D721Med (cell line): ENCODE data around the gene SH2D1B.

Experiments used
- DNase-seq: peaks from one replicate; pipeline ENCODE4 v3.0.0; 2011; ENCODE audit warnings: low spot score; ENCODE audit not compliant: insufficient read length
- FAIRE-seq: peaks from 2 replicates; lab custom pipeline; 2011; peaks lifted over from hg19 to GRCh38; lab: Jason Lieb, UNC
- TF ChIP-seq, protein P1 (sequence below): IDR thresholded peaks from 2 replicates; pipeline ENCODE4 v1.5.1; 2012; ENCODE audit warnings: mild to moderate bottlenecking, control low read depth; ENCODE audit not compliant: insufficient read depth; ENCODE audit errors: missing control alignments

The SH2D1B gene

DNA sequence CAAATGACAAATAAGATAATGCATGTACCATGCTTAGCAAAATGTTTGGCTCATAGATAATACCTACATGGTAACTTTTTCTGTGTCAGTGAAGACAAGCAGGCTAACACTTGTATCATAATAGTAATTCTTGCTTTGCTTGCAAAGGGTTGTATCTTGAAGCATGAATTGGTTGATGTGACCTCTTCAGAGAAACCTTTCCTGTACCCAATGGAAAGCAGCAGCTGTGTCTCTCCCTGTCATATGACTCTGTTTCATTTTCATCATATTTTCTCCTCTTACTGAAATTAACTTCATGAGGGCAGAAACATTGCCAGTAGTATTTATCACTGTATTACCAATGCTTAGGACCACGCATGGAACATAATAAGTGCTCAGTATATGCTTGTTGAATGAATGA is 4.4 kb downstream of the SH2D1B start:
- DNase-seq (no peak), FAIRE-seq (peak; percentile 51)
- TF ChIP-seq, protein P1, sequence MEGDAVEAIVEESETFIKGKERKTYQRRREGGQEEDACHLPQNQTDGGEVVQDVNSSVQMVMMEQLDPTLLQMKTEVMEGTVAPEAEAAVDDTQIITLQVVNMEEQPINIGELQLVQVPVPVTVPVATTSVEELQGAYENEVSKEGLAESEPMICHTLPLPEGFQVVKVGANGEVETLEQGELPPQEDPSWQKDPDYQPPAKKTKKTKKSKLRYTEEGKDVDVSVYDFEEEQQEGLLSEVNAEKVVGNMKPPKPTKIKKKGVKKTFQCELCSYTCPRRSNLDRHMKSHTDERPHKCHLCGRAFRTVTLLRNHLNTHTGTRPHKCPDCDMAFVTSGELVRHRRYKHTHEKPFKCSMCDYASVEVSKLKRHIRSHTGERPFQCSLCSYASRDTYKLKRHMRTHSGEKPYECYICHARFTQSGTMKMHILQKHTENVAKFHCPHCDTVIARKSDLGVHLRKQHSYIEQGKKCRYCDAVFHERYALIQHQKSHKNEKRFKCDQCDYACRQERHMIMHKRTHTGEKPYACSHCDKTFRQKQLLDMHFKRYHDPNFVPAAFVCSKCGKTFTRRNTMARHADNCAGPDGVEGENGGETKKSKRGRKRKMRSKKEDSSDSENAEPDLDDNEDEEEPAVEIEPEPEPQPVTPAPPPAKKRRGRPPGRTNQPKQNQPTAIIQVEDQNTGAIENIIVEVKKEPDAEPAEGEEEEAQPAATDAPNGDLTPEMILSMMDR = no peak

DNA sequence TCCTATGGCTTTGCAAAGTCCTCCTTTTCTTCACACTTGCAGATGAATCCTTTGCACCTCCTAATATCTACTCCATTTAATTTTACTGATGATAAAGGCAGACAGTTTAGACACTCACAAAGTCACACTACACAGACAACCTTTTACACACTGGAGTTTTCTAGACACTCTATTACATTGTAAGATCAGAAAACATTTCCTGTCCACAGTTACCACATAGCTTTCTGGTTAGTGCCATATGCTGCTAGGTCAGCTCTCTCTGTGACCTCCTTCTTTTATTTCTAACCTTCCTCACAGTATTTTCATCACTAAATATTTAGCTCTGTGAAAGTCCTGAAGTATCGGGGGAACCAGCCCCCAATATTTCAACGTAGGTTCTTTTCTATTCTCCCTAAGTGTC is 5.1 kb downstream of the SH2D1B start:
- DNase-seq (no peak), FAIRE-seq (no peak)
- TF ChIP-seq, protein P1 = no peak

DNA sequence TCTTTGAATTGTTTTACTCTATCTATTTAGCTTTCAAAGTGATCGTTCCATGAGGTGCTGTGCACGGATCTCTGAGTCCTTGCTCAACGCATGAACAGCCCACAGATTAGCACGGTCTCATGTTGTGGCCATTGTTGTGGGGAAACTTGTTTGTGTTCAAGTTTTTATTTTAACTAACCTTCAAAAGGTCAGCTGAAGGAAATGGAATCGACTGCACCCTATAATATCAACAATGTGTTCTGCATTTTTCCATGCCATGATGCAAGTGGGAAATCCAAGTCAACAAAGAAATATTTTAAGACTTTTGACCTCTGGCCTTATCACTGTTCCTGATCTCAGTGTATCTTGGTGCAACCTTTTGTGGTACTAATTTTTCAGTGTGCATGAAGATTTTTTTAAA is 6.1 kb downstream of the SH2D1B start:
- DNase-seq = no peak
- FAIRE-seq = no peak
- TF ChIP-seq, protein P1 = no peak

DNA sequence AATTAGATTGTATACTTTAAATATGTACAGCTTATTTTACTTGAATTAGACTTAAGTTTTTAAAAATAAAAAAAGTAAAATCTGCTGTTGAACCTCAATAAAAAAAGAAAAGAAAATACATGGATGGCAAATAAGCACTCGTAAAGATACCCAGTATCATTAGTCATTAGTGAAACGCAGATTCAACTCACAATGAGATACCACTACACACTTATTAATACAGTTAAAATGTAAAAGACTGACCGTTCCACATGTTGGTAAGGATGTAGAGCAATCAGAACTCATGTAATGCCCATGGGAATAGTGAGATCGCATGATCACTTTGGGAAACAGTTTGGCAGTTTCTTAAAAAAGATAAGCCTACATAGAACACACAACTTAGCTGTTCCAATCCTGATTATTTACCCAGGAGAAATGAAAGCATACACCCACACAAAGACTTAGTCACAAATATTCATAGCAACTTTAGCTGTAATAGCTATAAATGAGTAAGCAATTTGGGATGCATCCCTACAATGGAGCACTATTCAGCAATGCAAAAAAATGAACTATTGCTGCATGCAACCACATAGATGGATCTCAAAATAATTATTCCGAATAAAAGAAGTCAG is 7.3 kb downstream of the SH2D1B start:
- FAIRE-seq = peak; percentile 44
- TF ChIP-seq, protein P1 = no peak
- DNase-seq = no peak

DNA sequence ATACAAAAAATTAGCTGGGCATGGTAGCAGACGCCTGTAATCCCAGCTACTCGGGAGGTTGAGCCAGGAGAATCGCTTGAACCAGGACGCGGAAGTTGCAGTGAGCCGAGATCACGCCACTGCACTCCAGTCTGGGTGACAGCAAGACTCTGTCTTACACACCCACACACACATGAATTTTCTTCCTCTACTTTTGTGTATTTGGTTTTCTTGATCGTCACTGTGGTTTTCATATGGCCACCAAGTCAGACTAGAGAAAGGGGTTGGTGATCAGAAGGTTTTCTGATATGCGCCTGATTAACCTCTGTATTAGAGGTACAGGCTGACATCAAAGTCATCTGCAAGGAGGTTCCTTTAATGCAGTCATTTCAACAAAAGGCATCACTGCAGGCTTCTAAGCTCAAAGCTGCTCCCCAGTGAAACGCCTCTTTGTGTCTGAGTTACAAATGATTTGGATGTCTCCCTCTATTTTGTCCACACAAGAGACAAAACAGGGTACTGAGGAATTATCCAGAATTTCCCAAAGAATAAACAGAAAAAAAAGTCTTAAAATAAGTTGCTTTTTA is 11.1 kb downstream of the SH2D1B start:
- TF ChIP-seq, protein P1 = no peak
- FAIRE-seq = no peak
- no peak for DNase-seq

DNA sequence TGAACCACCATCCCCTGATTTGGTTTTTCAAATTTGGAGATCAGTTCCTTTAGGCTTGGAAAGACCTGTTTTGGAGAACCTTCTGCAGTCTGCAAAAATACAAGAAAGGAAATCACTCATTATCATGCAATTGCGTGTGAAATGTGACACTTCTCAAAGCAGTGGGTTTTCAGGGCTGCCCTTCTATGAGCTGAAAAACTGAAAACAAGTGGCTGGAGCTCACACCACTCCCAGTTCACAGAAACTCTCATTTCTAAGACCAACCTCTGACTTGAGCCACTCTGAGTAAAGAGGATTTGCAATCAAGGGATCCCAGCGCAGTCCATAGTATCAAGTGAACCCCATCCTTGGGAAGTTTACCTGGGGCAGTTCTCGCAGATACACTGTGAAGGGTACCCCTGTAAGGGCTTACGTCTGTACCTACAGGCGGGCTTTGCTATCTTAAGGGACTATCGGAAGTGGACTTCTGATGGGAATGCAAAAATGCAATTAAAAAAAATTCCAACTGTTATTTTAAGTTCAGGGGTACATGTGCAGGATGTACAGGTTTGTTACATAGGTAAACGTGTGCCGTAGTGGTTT is 12.8 kb downstream of the SH2D1B start:
- no peak for DNase-seq
- TF ChIP-seq, protein P1 = no peak
- FAIRE-seq = no peak
